HG02763 (cell line): ENCODE measurements around the gene CIDEB.
A peak's percentile ranks its signal among the peaks of the same experiment; 100 is the strongest.

Experiments
- ATAC-seq: cut with Tn5 transposase; IDR thresholded peaks from one replicate; pipeline ENCODE4 v1.9.1; 2021; ENCODE audit warnings: mild to moderate bottlenecking, moderate library complexity; ENCODE audit not compliant: unreplicated experiment

CIDEB gene

DNA sequence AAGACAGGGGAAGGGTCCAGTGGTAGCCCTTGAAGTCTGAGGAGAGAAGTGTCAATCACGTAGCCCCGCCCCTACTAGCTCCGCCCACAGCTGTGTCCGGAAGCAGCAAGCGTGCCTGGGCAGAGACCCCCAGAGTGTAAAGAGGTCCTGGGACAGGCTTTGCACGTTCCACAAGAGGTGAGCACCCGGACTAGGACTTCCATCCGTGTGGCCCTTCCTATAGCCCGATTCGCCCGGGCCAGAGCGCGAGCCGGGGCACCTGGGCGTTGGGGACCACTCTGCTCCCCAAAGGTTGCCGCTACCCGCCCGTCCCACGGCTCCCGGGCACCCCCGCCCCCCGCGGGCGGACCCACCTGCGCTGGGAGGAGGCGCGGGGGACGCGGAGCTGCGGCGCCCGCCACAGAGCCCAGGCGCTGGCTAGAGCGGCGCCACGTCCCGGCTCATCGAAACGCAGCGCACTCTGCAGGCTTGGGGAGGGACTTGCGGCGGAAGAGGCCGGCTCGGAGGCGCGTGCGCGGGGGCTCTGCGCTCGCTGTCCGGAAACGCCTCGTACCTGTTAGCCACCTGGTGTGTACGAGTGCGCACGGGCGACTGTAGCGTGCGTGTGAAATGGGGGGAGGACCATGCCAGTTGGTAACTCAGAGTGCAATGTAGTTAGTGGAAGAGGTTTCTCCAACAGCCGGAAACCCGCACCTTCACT lies 36.5 kb downstream of the CIDEB start, which contains the start of gene RABGGTA:
Gene RABGGTA, minus strand, starts transcription at position 464 of the 700 bp plus-strand sequence. CDS start 482 bp downstream, outside the sequence.
- peak; percentile 85 for ATAC-seq

DNA sequence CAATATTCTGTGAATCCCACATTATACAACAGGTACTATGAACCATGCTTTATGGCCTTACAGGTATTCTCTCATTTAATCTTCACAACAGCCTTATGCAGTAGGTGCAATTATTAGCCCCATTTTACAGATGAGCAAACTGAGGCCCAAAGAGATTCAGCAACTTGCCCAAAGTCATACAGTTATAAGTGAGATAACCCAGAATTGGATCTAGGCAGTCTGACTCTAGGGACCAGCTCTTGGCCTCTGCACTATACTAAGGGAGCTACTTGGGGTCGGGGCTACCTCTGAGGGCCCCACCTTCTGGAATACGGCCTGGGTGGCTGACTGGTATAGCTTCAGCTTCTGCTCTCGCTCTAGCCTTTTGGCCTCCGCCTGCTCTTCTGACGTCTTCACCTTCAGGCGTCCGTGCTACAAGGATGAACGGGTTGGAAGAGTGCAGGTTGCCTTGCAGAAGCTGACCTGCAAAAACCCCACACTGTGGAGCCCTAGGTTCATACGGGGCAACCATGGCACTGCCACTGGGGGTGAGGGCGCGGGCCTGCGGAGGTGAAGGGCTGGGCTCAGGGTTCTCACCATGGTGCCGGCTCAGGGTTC lies 37.1 kb downstream of the CIDEB start:
- ATAC-seq, result no peak

DNA sequence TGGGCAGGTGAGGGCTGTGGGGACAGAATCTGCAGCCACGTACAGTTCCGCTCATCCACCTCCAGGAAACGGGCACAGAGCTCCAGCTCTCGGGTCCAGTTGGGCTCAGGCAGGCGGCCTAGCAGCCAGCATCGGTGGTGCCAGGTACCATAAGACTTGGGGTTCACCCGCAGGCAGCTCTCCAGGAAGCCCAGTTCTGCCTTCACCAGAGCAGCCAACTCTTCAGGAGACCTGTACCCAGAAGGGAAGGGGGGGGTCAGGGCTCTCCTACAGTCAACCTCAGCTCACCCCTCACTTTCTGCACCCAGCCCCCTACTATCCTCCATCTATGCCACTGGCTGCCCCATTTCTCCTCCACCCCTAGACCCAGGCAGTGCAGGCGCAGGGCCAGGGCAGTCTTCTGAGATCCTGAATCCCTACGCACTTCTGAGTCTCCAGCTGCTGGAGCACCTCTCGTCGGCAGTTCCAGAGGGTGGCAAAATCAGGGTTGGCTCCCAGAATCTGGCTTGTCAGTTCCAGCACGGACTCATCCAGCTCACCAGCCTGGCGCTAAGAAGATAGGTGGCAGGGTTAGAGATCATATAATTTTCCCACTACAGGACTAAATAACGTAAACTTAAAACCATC lies 37.8 kb downstream of the CIDEB start:
- ATAC-seq, result no peak

GRCh38 chr14:24269368-24269767 lies 38.4 kb downstream of the CIDEB start:
- ATAC-seq, result no peak

GRCh38 chr14:24268225-24268624 lies 39.6 kb downstream of the CIDEB start:
- ATAC-seq, result no peak

- no peak for ATAC-seq
Observed at GRCh38 chr14:24267516-24267915, 40.3 kb downstream of the CIDEB start.

DNA sequence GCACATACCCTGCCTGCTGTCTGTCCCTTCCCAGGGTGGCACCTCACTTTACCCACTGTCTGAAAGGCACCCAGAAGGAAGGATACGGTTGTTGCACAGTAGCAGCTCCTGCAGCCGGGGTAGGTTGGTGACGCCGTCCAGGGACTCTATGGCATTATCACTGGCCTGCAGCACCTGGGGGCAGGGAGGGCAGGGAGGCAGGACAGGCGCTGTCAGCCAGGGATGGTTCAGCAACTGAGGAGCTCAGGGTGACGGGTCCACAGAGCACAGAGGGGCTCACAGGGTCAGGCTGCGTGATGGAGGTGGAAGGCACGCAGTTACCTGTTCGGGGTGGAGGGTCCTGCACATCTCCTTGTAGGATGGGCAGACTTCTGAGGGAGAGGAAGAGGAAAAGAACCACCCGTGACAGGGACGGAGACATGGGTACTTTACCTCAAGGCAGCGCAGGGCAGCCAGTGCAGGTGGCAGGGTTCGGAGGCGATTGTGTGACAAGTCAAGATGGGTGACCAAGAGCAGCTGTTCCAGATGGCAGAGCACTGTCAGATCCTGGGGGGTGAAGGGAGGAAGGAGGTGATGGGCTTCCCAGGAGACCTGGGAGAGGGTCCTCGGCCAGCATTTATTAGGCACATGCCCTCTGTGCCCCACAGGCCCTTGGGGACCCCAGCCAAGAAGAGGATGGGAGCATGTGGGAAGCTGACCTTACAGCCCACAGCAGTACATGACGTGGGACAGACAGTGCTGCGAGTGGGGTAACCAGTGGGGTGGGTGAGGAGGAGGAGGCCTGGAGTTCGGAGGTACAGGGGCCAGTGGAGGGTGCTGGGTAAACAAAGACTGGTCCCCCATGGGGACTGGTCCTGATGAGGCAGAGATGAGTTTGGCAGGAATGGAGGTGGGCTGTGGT lies 41.2 kb downstream of the CIDEB start:
- ATAC-seq, result no peak

DNA sequence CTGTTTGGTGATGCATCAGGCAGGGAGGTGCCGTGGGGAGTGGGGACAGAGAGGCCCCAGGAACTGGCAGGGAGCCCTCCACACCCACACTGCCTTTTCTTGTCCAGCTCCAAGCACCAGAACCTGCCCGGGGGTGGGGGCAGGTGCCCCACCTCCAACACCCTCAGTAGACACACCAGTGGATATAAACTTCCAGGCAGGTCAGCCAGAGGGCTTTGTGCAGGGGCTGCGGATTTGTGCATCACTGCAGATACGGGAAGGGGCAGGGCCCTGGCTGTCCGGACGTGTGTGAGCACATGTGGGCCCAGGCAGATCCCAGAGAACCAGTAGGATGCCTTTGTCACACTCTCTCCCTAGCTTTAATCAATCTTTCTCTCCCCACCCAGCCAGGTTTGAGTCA lies 43.5 kb downstream of the CIDEB start:
- no peak for ATAC-seq

DNA sequence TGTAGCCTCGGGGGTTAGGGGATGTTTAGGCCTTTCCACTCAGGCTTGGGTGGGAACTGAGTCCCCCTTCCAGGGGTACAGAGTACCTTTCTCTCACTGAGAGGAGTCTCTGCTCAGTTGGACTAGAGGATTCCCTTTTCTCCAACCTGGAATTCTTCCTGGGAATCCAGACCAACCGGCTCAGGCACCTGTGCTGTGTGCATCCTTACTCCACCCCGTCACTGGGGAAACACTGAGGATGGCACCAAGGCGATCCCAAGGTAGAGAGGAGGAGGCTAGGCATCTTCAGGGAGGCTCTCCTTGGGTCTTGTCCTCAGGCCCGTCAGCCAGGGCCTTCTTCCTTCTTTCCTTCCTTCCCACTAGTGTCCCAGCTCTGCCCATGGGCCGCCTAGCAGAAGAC lies 43.9 kb downstream of the CIDEB start:
- no peak for ATAC-seq

- no peak for ATAC-seq
Observed at GRCh38 chr14:24262821-24263733, 44.7 kb downstream of the CIDEB start, which contains the start of gene TGM1. TSS of gene TGM1 (minus strand) at chr14:24263177. CDS start at chr14:24262352, 825 bp downstream.

DNA sequence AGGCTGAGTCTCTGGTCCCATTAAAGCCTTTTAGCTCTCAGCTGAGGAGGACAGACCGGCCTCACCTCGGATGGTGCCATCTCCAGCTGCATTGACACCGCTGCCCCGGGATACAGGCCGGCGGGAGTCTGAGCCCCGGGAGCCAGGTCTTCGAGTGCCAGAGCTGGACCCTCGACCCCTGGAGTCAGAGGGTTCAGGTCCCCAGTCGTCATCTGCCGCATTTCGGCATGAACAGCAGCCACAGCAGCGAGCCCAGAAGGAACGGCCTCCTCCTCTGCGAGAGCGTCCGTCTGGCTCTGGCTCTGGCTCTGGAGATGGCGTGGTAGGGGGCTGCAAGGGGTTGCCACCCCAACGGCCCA lies 45.8 kb downstream of the CIDEB start:
- ATAC-seq, result no peak

GRCh38 chr14:24261256-24261968 lies 46.4 kb downstream of the CIDEB start:
- no peak for ATAC-seq

DNA sequence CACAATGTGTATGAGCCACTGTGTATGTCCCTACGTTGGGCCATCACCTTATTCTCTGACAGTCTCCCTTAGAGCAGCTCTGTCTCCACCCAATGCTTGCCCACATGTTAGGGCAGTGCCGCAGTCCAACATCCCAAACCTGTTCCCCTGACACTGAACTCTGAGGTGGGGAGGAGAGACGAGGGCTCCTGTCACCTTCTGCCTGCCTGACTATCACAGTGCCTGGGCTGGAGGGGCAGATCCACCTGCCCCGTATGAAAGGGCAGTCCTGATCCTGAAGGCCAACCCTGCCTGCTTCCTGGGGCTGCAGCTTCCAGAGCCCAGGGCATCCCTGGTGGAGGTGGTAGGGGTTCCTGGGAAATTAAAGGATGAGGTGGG lies 47.0 kb downstream of the CIDEB start:
- no peak for ATAC-seq

DNA sequence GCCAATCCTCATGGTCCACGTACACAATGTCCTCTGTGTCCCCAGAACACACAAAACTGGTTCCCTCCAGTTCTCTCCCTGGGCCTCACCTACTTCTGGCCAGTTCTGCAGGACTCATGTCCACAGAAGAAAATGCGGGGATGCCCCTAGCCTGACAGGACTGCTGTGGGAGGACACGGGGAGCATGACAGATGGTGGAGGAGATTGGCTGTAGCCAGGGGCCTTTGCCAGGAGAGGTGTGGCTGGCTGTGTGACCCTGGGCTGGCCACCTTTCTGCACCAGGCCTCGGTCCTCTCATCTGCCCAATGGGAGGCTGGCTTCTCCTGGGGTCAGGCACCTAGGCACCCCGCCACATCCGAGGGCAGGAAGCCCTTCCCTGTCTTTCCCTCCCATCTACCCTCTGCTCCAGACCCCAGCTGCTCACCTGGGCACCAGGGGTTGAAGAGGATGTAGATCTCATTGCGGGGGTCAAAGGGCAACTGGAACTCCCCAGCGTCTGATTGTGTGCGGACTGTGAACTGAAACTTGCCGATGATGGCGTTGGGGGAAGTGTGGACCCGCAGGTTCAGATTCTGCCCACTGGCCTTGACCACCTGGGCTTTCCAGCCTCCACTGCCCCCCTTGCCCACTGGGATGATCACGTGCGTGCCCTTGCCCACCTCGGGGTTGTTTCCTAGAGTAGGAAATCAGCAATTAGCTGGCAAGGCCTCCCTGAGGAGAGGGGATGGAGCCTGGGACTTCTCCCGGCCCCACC lies 47.6 kb downstream of the CIDEB start:
- no peak for ATAC-seq

- no peak for ATAC-seq
Observed at GRCh38 chr14:24259282-24260025, 48.3 kb downstream of the CIDEB start.

DNA sequence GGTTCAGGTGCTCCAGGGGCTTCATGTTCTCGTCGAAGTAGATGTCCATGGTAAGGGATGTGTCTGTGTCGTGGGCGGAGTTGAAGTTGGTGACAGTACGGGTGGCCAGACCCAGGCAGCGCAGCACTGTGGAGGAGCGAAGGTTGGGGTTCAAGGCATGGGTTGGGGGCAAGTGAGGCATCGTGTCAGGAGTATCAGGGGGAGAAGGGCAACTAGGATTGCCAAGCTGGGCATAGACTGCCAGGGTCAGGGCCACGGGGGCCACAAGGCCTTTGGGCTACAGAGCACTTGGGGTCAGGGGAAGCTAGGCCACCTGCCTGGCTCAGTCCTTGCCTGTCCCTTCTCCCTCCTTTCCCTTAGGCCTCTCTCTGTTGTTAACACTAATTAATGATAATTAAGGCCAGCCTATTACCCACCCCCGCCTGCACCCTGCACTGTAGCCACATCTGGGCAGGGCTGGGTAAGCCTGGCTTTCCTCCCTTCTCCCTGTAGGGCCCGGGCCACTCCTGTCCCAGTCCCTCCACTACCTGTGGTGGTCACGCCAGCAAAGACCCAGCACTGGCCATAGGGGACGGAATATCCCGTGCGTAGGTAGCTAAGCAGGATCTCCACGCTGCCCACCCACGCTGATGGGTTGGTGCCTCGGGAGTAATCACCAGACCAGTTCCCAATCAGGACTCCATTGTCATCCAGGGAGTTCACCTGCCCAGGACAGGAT lies 49.1 kb downstream of the CIDEB start:
- ATAC-seq, result no peak

DNA sequence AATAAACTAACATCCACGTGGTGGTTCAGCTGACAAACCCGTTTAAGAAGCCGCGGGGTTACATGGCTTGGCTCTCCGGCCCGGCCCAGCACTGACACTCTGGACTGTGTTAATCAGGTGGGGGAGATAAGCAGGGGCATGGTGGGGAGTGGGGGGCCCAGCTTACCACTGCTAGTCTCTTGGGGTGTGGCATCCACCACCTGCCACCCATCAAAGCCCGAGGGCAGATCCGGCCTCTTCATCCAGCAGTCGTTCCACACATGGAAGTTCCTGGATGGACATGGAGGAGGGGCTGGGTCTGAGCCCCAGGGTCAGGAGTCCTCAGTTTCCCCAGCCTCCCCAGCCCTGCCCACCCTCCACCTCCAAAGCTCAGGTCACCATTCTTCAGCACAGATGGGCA lies 49.7 kb downstream of the CIDEB start:
- no peak for ATAC-seq

DNA sequence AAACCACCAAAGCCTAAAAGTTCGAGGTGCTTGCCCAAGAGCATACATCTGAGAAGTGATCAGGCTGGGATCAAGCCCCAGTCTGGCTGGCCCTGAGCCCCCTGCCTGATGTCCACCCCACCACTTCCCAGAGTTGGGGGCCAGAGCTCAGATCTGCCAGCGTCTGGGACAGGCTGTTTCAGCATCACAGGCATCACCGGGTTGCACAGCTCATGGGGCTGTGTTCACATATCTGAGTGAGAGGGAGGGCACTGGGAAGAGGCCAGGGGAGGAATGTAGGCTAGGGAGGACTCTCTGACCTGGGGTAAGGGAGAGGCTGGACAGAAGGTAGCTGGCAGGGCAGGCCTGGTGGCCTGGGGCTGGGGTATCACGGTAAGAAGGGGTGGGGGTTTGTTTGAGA lies 50.8 kb downstream of the CIDEB start:
- no peak for ATAC-seq
